HepG2 (cell line): ENCODE measurements around the gene PLG. TPM values are rescaled to one million over a fixed set of nuclear protein-coding genes. Genes with fewer than 3 reads are reported as not detected.

ENCODE experiments used
- ATAC-seq: fragments of 200-7000 bp; cut with Tn5 transposase; 3 replicates; pipeline ENCODE4 v1.9.1; 2020; ENCODE audit warnings: mild to moderate bottlenecking, moderate library complexity
- BruUV-seq: library from RNA; stranded (reverse); fragments of 400-500 nt; replicated peaks from 2 replicates; lab custom pipeline; 2021; lab: Mats Ljungman, UMichigan
- CTCF ChIA-PET: fragments of 300-600 bp; formaldehyde crosslinking; extraction: SDS; loops from one replicate; lab custom pipeline; 2021; ENCODE audit warnings: low total read pairs, inconsistent platforms, low intra/inter-chr PET ratio; lab: Yijun Ruan, JAX
- POLR2A ChIA-PET: fragments of 350-600 bp; sonication (Branson Sonifier 250); formaldehyde crosslinking; loops from one replicate; lab custom pipeline; 2020; ENCODE audit warnings: antibody characterized with exemption, inconsistent platforms; lab: Yijun Ruan, JAX
- DNase-seq: peaks from one replicate; pipeline ENCODE4 v3.0.0-alpha.2; 2015; ENCODE audit warnings: low spot score
- FAIRE-seq: peaks from 3 replicates; lab custom pipeline; 2011; peaks lifted over from hg19 to GRCh38; lab: Jason Lieb, UNC
- H2AFZ ChIP-seq: one replicate; pipeline ENCODE4 v1.6.1; 2011; ENCODE audit warnings: low read length, inconsistent platforms
- H3K27ac ChIP-seq: fragments of 300-600 bp; 3 replicates; pipeline ENCODE4 v1.8.0; 2011; ENCODE audit warnings: mixed run types, mild to moderate bottlenecking, mixed read lengths, low read length, inconsistent platforms; ENCODE audit not compliant: insufficient read depth; ENCODE audit errors: extremely low read length
- H3K27me3 ChIP-seq, 2 experiments: fragments of 200-600 bp in 1 of 2; 2 replicates in 1 of 2; 3 replicates in 1 of 2; pipeline versions ENCODE4 v1.6.0 to v1.8.0; 2011; ENCODE audit warnings: low read length in 2 of 2, mild to moderate bottlenecking in 2 of 2, moderate library complexity in 2 of 2, inconsistent platforms in 1 of 2; ENCODE audit not compliant: insufficient read depth in 2 of 2, control insufficient read depth in 1 of 2
- H3K36me3 ChIP-seq, 2 experiments: fragments of 200-600 bp in 1 of 2; replicated peaks in 1 of 2; 2 replicates in 1 of 2; 3 replicates in 1 of 2; pipeline versions ENCODE4 v1.5.1 to v1.8.0; 2011; ENCODE audit warnings: low read length in 2 of 2, inconsistent platforms in 1 of 2; ENCODE audit not compliant: insufficient read depth in 2 of 2, control insufficient read depth in 1 of 2
- H3K4me1 ChIP-seq: 2 replicates; pipeline ENCODE4 v1.5.1; 2012; ENCODE audit warnings: low read length, inconsistent platforms; ENCODE audit not compliant: insufficient read depth
- H3K4me2 ChIP-seq: 2 replicates; pipeline ENCODE4 v1.6.0; 2011; ENCODE audit warnings: low read depth, low read length, inconsistent platforms
- H3K4me3 ChIP-seq, 3 experiments: fragments of 200-600 bp in 1 of 3; sonication (generic), shearing (Covaris generic) in 1 of 3; replicated peaks in 1 of 3; 2 replicates each; pipeline ENCODE4 v1.5.1; 2011 to 2016; ENCODE audit warnings: low read length in 3 of 3, inconsistent platforms in 2 of 3, low read depth in 2 of 3, mild to moderate bottlenecking in 2 of 3, control low read depth in 1 of 3, mixed read lengths in 1 of 3; ENCODE audit not compliant: insufficient read depth in 1 of 3
- H3K79me2 ChIP-seq: one replicate; pipeline ENCODE4 v1.6.1; 2011; ENCODE audit warnings: low read length, inconsistent platforms; ENCODE audit not compliant: insufficient read depth
- H3K9ac ChIP-seq: 2 replicates; pipeline ENCODE4 v1.6.0; 2011; ENCODE audit warnings: mild to moderate bottlenecking, low read depth, low read length, inconsistent platforms; ENCODE audit not compliant: insufficient read depth
- H3K9me3 ChIP-seq: 2 replicates; pipeline ENCODE4 v1.5.1; 2012; ENCODE audit warnings: mild to moderate bottlenecking, low read length
- H4K20me1 ChIP-seq: 2 replicates; pipeline ENCODE4 v1.6.0; 2011; ENCODE audit warnings: inconsistent platforms, mild to moderate bottlenecking, low read length, moderate library complexity; ENCODE audit not compliant: insufficient read depth
- KAT7 ChIP-seq: IDR thresholded peaks from 2 replicates; pipeline ENCODE4 v1.6.1; 2018; ENCODE audit warnings: borderline replicate concordance, missing compliant biosample characterization
- SNRNP70 ChIP-seq: fragments of 200-400 bp; formaldehyde crosslinking; IDR thresholded peaks from 2 replicates; pipeline ENCODE4 v1.6.1; 2017; ENCODE audit warnings: mild to moderate bottlenecking, low read depth, low read length, moderate library complexity
- TAF15 ChIP-seq: fragments of 200-400 bp; formaldehyde crosslinking; IDR thresholded peaks from one replicate; pipeline ENCODE4 v1.6.1; 2018; ENCODE audit warnings: mild to moderate bottlenecking, low read depth, low read length; ENCODE audit not compliant: poor library complexity, severe bottlenecking
- ZBTB42 ChIP-seq: sonication (generic); formaldehyde crosslinking; IDR thresholded peaks from 2 replicates; pipeline ENCODE4 v1.5.0; 2020; ENCODE audit warnings: mild to moderate bottlenecking, missing genetic modification reagents
- ZNF232 ChIP-seq: sonication (generic); formaldehyde crosslinking; IDR thresholded peaks from 2 replicates; pipeline ENCODE4 v1.4.0; 2020; ENCODE audit warnings: missing genetic modification reagents, borderline replicate concordance
- ZNF737 ChIP-seq: sonication (generic); formaldehyde crosslinking; IDR thresholded peaks from 2 replicates; pipeline ENCODE4 v1.5.0; 2020; ENCODE audit warnings: missing genetic modification reagents, mild to moderate bottlenecking, borderline replicate concordance
- WGBS: methylation state at CpG from one replicate; pipeline ENCODE4 v1.1.6; 2017; ENCODE audit warnings: low lambda C conversion rate; 5-methylcytosine and 5-hydroxymethylcytosine counted together
- in situ Hi-C: cut with HindIII; loops from 2 replicates; pipeline ENCODE4 v1.10.0; 2017; ENCODE audit warnings: low pct_unique_long_range_greater_than_20kb; ENCODE audit not compliant: extremely low pct_ligation_motif_present
- intact Hi-C: fragments of 100-400 bp; cut with micrococcal nuclease; formaldehyde crosslinking; loops from one replicate; pipeline ENCODE4 v1.10.0; 2022; ENCODE audit not compliant: unreplicated experiment
- polyA plus RNA-seq, 8 experiments: library from polyadenylated mRNA; depleted of rRNA in 3 of 8; stranded (reverse) in 7 of 8; unstranded in 1 of 8; fragments of >200 nt; fragmentation: Illumina TruSeq in 4 of 8; extraction: Trizol in 4 of 8; gene quantifications; 2 replicates each; pipeline versions ENCODE4 v1.2.1 to v1.2.3, GENCODE V29; 2011 to 2016; ENCODE audit warnings: low read depth in 4 of 8, missing spikeins in 1 of 8, mixed read lengths in 1 of 8; ENCODE audit not compliant: insufficient read depth in 1 of 8
- total RNA-seq, 5 experiments: library from RNA; depleted of rRNA; stranded (reverse); fragments of >200 nt; fragmentation: Illumina TruSeq; extraction: Trizol; gene quantifications; 2 replicates each; pipeline ENCODE4 v1.2.3, GENCODE V29; 2016; ENCODE audit warnings: low read depth in 1 of 5
- TF ChIP-seq, protein P1 (sequence below): sonication (generic); formaldehyde crosslinking; IDR thresholded peaks from 2 replicates; pipeline ENCODE4 v1.9.0; 2021; ENCODE audit warnings: missing genetic modification reagents, borderline replicate concordance

PLG gene
- total and polyA plus RNA-seq, 2 of the 13 experiments (the other 11 are each of a cell fraction or from before 2014, with no cell fraction given): 1.7 to 10.7 TPM

DNA sequence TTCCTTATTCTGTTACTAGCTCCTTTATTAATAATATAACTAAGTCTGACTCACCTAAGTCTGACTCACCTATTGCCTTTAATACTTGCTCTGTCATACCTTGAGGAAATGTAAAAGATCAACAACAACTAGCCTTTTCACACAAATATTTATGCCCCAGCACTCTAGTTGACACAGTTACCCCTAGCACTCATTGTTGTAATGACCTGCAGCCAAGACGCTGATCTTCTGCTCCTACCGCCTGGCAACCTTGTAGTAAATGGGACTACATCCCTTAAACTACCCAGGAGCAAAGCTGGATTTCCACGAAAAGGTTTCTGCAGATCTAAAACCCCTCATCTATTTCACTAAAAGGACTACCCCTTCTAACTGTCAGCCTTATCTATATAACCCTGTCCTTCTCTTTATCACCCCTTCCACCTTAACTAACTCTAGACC lies 90.0 kb downstream of the PLG start:
- H4K20me1 ChIP-seq: no peaks in the 10 kb centered on the region
- POLR2A ChIA-PET: no interaction called here
- CTCF ChIA-PET: no interaction called here
- H3K27me3 ChIP-seq: no peaks in the 10 kb centered on the region
- no peak overlapping the region for H3K27ac ChIP-seq
- H3K79me2 ChIP-seq: no peaks in the 10 kb centered on the region
- H3K4me1 ChIP-seq: no peaks in the 10 kb centered on the region
- H3K4me2 ChIP-seq: no peak overlapping the region
- no peaks in the 10 kb centered on the region for H3K9me3 ChIP-seq
- TF ChIP-seq, protein P1, sequence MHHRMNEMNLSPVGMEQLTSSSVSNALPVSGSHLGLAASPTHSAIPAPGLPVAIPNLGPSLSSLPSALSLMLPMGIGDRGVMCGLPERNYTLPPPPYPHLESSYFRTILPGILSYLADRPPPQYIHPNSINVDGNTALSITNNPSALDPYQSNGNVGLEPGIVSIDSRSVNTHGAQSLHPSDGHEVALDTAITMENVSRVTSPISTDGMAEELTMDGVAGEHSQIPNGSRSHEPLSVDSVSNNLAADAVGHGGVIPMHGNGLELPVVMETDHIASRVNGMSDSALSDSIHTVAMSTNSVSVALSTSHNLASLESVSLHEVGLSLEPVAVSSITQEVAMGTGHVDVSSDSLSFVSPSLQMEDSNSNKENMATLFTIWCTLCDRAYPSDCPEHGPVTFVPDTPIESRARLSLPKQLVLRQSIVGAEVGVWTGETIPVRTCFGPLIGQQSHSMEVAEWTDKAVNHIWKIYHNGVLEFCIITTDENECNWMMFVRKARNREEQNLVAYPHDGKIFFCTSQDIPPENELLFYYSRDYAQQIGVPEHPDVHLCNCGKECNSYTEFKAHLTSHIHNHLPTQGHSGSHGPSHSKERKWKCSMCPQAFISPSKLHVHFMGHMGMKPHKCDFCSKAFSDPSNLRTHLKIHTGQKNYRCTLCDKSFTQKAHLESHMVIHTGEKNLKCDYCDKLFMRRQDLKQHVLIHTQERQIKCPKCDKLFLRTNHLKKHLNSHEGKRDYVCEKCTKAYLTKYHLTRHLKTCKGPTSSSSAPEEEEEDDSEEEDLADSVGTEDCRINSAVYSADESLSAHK (CRISPR knock-in tag): no peak
- TF ChIP-seq ZNF737 (no peak), SNRNP70 (no peak), TAF15 (no peak), ZBTB42 (CRISPR knock-in tag) (no peak), ZNF232 (CRISPR knock-in tag) (no peak), KAT7 (CRISPR knock-in tag) (no peak)
- 38% methylated on average over 3 of the region's 3 CpGs for WGBS
- H3K9ac ChIP-seq: no peak overlapping the region
- H2AFZ ChIP-seq: no peak overlapping the region
- no TSS peak for BruUV-seq
- intact Hi-C loops: no loop called here
- ATAC-seq (no peak), FAIRE-seq (no peak), DNase-seq (no peak)
- H3K36me3 ChIP-seq: no peaks in the 10 kb centered on the region
- in situ Hi-C loops: no loop called here
- H3K4me3 ChIP-seq: no peak overlapping the region
